IPS-20b (cell line): Measurements from ENCODE around the gene MEGF9.

Experiments used
- H3K27ac ChIP-seq: one replicate; pipeline ENCODE4 v1.5.1; 2013; ENCODE audit warnings: low read length
- H3K27me3 ChIP-seq: 2 replicates; pipeline ENCODE4 v1.6.1; 2013; ENCODE audit warnings: mild to moderate bottlenecking, low read length, inconsistent platforms; ENCODE audit not compliant: insufficient read depth
- H3K36me3 ChIP-seq: 2 replicates; pipeline ENCODE4 v1.6.1; 2013; ENCODE audit warnings: low read depth, mild to moderate bottlenecking, inconsistent platforms, low read length, moderate library complexity; ENCODE audit not compliant: insufficient read depth
- H3K4me1 ChIP-seq: 2 replicates; pipeline ENCODE4 v1.6.1; 2013; ENCODE audit warnings: mild to moderate bottlenecking, control low read depth, inconsistent platforms, low read length, moderate library complexity; ENCODE audit not compliant: insufficient read depth
- H3K4me3 ChIP-seq: 2 replicates; pipeline ENCODE4 v1.5.1; 2013; ENCODE audit warnings: mild to moderate bottlenecking, low read length, inconsistent platforms
- H3K9ac ChIP-seq: 2 replicates; pipeline ENCODE4 v1.6.1; 2013; ENCODE audit warnings: low read depth, mild to moderate bottlenecking, inconsistent platforms, low read length, moderate library complexity
- H3K9me3 ChIP-seq: 2 replicates; pipeline ENCODE4 v1.6.1; 2013; ENCODE audit warnings: mild to moderate bottlenecking, low read depth, low read length, inconsistent platforms; ENCODE audit not compliant: insufficient read depth

The MEGF9 gene

GRCh38 chr9:120609636-120610035 lies 104.6 kb downstream of the MEGF9 start:
- H3K9ac ChIP-seq: no peak overlapping the region
- H3K36me3 ChIP-seq: no peaks in the 10 kb centered on the region
- H3K4me3 ChIP-seq: no peak overlapping the region
- H3K4me1 ChIP-seq: no peaks in the 10 kb centered on the region
- no peaks in the 10 kb centered on the region for H3K27me3 ChIP-seq
- no peak overlapping the region for H3K27ac ChIP-seq
- no peaks in the 10 kb centered on the region for H3K9me3 ChIP-seq

GRCh38 chr9:120608421-120608820 lies 105.8 kb downstream of the MEGF9 start:
- Histone ChIP-seq H3K27me3 (no peaks in the 10 kb centered on the region), H3K4me1 (no peaks in the 10 kb centered on the region), H3K9me3 (no peaks in the 10 kb centered on the region), H3K9ac (no peak overlapping the region), H3K27ac (no peak overlapping the region), H3K36me3 (no peaks in the 10 kb centered on the region), H3K4me3 (no peak overlapping the region)

- H3K4me3 ChIP-seq: no peak overlapping the region
- H3K36me3 ChIP-seq: no peaks in the 10 kb centered on the region
- no peaks in the 10 kb centered on the region for H3K9me3 ChIP-seq
- H3K27ac ChIP-seq: no peak overlapping the region
- no peak overlapping the region for H3K9ac ChIP-seq
- no peaks in the 10 kb centered on the region for H3K4me1 ChIP-seq
- H3K27me3 ChIP-seq: no peaks in the 10 kb centered on the region
Measured at GRCh38 chr9:120603591-120603990, 110.7 kb downstream of the MEGF9 start.

- Histone ChIP-seq H3K4me1 (no peaks in the 10 kb centered on the region), H3K27me3 (no peaks in the 10 kb centered on the region), H3K4me3 (no peak overlapping the region), H3K27ac (no peak overlapping the region), H3K9me3 (no peaks in the 10 kb centered on the region), H3K9ac (no peak overlapping the region), H3K36me3 (no peaks in the 10 kb centered on the region)
Measured at GRCh38 chr9:120603010-120603409, 111.3 kb downstream of the MEGF9 start.

- Histone ChIP-seq H3K27me3 (no peaks in the 10 kb centered on the region), H3K4me3 (no peak overlapping the region), H3K9ac (no peak overlapping the region), H3K36me3 (no peaks in the 10 kb centered on the region), H3K4me1 (no peaks in the 10 kb centered on the region), H3K9me3 (no peaks in the 10 kb centered on the region; the same call in 1 of the 2 replicates), H3K27ac (no peak overlapping the region)
Measured at GRCh38 chr9:120593955-120594277, 120.4 kb downstream of the MEGF9 start.

GRCh38 chr9:120593250-120593954 lies 120.9 kb downstream of the MEGF9 start:
- H3K27ac ChIP-seq: no peak overlapping the region
- no peak overlapping the region for H3K9ac ChIP-seq
- no peaks in the 10 kb centered on the region for H3K36me3 ChIP-seq
- H3K27me3 ChIP-seq: no peaks in the 10 kb centered on the region
- no peak overlapping the region for H3K4me3 ChIP-seq
- no peaks in the 10 kb centered on the region; the same call in 1 of the 2 replicates for H3K9me3 ChIP-seq
- H3K4me1 ChIP-seq: no peaks in the 10 kb centered on the region

GRCh38 chr9:120592210-120592609 lies 122.1 kb downstream of the MEGF9 start:
- Histone ChIP-seq H3K9me3 (no peaks in the 10 kb centered on the region; the same call in 1 of the 2 replicates), H3K27ac (no peak overlapping the region), H3K4me3 (no peak overlapping the region), H3K4me1 (no peaks in the 10 kb centered on the region), H3K36me3 (no peaks in the 10 kb centered on the region), H3K9ac (no peak overlapping the region), H3K27me3 (no peaks in the 10 kb centered on the region)

- no peaks in the 10 kb centered on the region for H3K9me3 ChIP-seq
- no peak overlapping the region for H3K9ac ChIP-seq
- no peaks in the 10 kb centered on the region for H3K27me3 ChIP-seq
- no peaks in the 10 kb centered on the region for H3K4me1 ChIP-seq
- H3K36me3 ChIP-seq: no peaks in the 10 kb centered on the region
- H3K27ac ChIP-seq: no peak overlapping the region
- H3K4me3 ChIP-seq: no peak overlapping the region
Measured at GRCh38 chr9:120587328-120587727, 126.9 kb downstream of the MEGF9 start.

GRCh38 chr9:120583958-120584369 lies 130.3 kb downstream of the MEGF9 start:
- Histone ChIP-seq H3K27ac (no peak overlapping the region), H3K9ac (no peak overlapping the region; the same call in 1 of the 2 replicates)

GRCh38 chr9:120580051-120580896 lies 134.0 kb downstream of the MEGF9 start, which contains the start of gene CDK5RAP2:
Gene CDK5RAP2, minus strand, starts transcription at chr9:120580167. Its CDS starts 189 bp downstream, at chr9:120579978.
- Histone ChIP-seq H3K27me3 (no peaks in the 10 kb centered on the region), H3K9me3 (no peaks in the 10 kb centered on the region), H3K4me1 (no peaks in the 10 kb centered on the region), H3K27ac (no peak within 1 kb of the TSS), H3K9ac (peak within 1 kb of the TSS; percentile 96), H3K36me3 (no peaks in the 10 kb centered on the region), H3K4me3 (peak within 1 kb of the TSS; percentile 94)

More at GRCh38 chr9:120583958-120584369, 130.3 kb downstream of the MEGF9 start:
- H3K9me3 ChIP-seq: no peaks in the 10 kb centered on the region
- H3K4me1 ChIP-seq: no peaks in the 10 kb centered on the region
- H3K4me3 ChIP-seq: no peak overlapping the region
- no peaks in the 10 kb centered on the region for H3K27me3 ChIP-seq
- H3K36me3 ChIP-seq: no peaks in the 10 kb centered on the region

- no peaks in the 10 kb centered on the region for H3K36me3 ChIP-seq
- no peaks in the 10 kb centered on the region for H3K4me1 ChIP-seq
- no peaks in the 10 kb centered on the region for H3K27me3 ChIP-seq
- H3K4me3 ChIP-seq: peak overlapping the region; percentile 94
- peak overlapping the region; percentile 96 for H3K9ac ChIP-seq
- no peak overlapping the region for H3K27ac ChIP-seq
- no peaks in the 10 kb centered on the region for H3K9me3 ChIP-seq
Measured at GRCh38 chr9:120579139-120580050, 134.9 kb downstream of the MEGF9 start.
